Cardiac ventricle fibroblast (primary cell): Measurements from ENCODE around the gene CTSK. TPM values are rescaled to one million over a fixed set of nuclear protein-coding genes. Genes with fewer than 3 reads are reported as not detected.

Experiments used
- total RNA-seq: library from RNA; depleted of rRNA; stranded (reverse); fragments of >200 nt; gene quantifications from 2 replicates; pipeline ENCODE4 v1.2.3, GENCODE V29; 2015

CTSK gene
- 87.5 and 106 TPM in 2 replicates for total RNA-seq

DNA sequence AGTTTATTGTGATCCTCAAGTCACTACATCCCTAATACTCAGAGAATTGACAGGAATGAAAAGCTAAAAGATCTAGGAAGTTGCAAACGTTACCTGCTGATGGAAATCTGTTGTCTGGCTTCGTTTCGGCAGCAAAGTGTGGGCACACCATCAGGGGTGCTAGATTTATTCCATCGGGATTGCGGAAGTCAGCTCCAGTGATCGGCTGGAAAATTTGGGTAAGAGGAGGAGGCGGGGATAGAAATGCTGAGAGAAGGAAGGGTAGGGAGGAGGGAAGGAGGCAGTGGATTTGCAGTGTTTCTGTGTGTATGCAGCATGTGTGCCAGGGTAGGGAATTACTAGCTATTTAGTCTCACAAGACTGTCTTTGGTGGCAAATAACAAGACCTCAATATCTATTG lies at the start of gene CTSK:
TSS of gene CTSK (minus strand) at position 140 of the 400 bp plus-strand sequence. CDS start 1,455 bp downstream, outside the sequence.

DNA sequence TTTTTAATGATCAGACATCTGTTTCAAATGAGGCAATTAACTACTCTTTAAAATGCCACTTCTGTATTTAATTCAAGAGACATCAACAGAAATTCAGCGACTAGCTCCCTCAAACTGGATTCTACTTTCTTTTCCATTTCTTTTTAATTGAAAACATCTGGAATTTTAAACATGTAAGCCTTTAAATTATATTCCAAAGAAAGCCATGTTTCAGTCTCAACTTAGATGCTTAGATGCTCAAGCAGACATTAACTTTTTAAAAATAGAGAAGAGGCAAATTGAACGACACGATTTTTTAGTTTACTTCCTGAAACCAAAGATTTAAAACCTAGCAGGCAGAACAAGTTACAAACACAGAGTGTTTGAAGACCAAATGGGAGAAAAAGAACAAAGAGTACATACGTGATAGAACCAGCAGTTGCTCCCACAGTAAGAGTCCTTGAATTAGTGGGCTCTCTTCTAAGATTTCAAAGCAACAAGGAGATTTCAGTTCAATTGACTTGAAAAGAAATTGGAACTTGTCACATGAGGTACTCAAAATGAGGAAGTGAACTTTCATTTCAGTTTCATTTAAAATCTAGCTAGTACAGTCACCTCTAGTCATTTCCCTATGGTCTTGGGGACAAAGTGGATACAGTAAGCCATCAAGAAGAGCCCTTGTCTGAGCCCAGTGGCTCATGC lies 42.6 kb downstream of the CTSK start, which contains the start of gene CTSS:
TSS of gene CTSS (minus strand) at position 483 of the 681 bp plus-strand sequence. CDS start 1,015 bp downstream, outside the sequence.

Other genes starting within 250 kb of the CTSK start
- 215 and 239 TPM in 2 replicates for gene MCL1, start 228.7 kb downstream of the CTSK start, total RNA-seq
- gene ENSA, start 178.6 kb downstream of the CTSK start, total RNA-seq = 82.1 and 165 TPM in 2 replicates
- gene GOLPH3L, start 111.1 kb downstream of the CTSK start, total RNA-seq = 20.0 and 24.5 TPM in 2 replicates
- gene HORMAD1, start 87.4 kb downstream of the CTSK start, total RNA-seq = not detected in 2 replicates
- 2.8 and 3.3 TPM in 2 replicates for gene CTSS, start 42.5 kb downstream of the CTSK start, total RNA-seq
- 33.0 and 39.6 TPM in 2 replicates for gene ARNT, start 68.3 kb upstream of the CTSK start, total RNA-seq
- not detected in 2 replicates for gene CTXND2, start 78.9 kb upstream of the CTSK start, total RNA-seq
- gene SETDB1, start 118.1 kb upstream of the CTSK start, total RNA-seq = 18.0 and 18.8 TPM in 2 replicates
- gene CERS2, start 166.6 kb upstream of the CTSK start, total RNA-seq = 67.4 and 84.2 TPM in 2 replicates
- gene ANXA9, start 174.0 kb upstream of the CTSK start, total RNA-seq = not detected in 2 replicates
- gene MINDY1, start 198.6 kb upstream of the CTSK start, total RNA-seq = 9.0 and 9.6 TPM in 2 replicates
- gene PRUNE1, start 200.2 kb upstream of the CTSK start, total RNA-seq = 10.6 and 11.8 TPM in 2 replicates
- 0.06 TPM in 1 of 2 replicates, not detected in the other for gene BNIPL, start 228.3 kb upstream of the CTSK start, total RNA-seq
- gene C1orf56, start 239.5 kb upstream of the CTSK start, total RNA-seq = 3.4 and 4.8 TPM in 2 replicates